Activated CD8-positive, alpha-beta T cell treated with anti-CD3 and anti-CD28 coated beads for 36 hours (primary cell): ENCODE results near the gene GREB1L. TPM values are rescaled to one million over a fixed set of nuclear protein-coding genes. Genes with fewer than 3 reads are reported as not detected.

Experiments
- ATAC-seq: fragments of 200-7000 bp; cut with Tn5 transposase; one replicate; pipeline ENCODE4 v1.10.0; 2021; ENCODE audit warnings: mild to moderate bottlenecking, moderate library complexity
- CTCF ChIA-PET: fragments of 350-600 bp; sonication (Branson Sonifier 250); formaldehyde crosslinking; loops from one replicate; lab custom pipeline; 2021; ENCODE audit warnings: antibody characterized with exemption; lab: Charles Lee
- POLR2A ChIA-PET: fragments of 350-600 bp; sonication (Branson Sonifier 250); formaldehyde crosslinking; loops from one replicate; lab custom pipeline; 2021; ENCODE audit warnings: antibody characterized with exemption; lab: Charles Lee
- DNase-seq: peaks from one replicate; pipeline ENCODE4 v3.0.0-alpha.2; 2020
- H3K27ac Mint-ChIP-seq: one replicate; pipeline ENCODE4 v1.8.0; 2021; ENCODE audit warnings: mild to moderate bottlenecking, mixed read lengths
- H3K27me3 Mint-ChIP-seq: one replicate; pipeline ENCODE4 v1.8.0; 2021; ENCODE audit warnings: mixed read lengths
- H3K36me3 Mint-ChIP-seq: one replicate; pipeline ENCODE4 v1.8.0; 2021; ENCODE audit warnings: low read depth, mixed read lengths
- H3K4me1 Mint-ChIP-seq: one replicate; pipeline ENCODE4 v1.8.0; 2021; ENCODE audit warnings: low read depth, mixed read lengths
- H3K4me3 Mint-ChIP-seq: one replicate; pipeline ENCODE4 v1.8.0; 2021; ENCODE audit warnings: mild to moderate bottlenecking, moderate library complexity, mixed read lengths
- H3K9me3 Mint-ChIP-seq: one replicate; pipeline ENCODE4 v1.8.0; 2021; ENCODE audit warnings: mixed read lengths
- intact Hi-C: fragments of 100-400 bp; cut with micrococcal nuclease; formaldehyde crosslinking; loops from one replicate; pipeline ENCODE4 v1.10.0; 2022
- total RNA-seq, 2 experiments: library from RNA; stranded (reverse); gene quantifications; one replicate each; pipeline ENCODE4 v1.2.3, GENCODE V29; 2021
- TF ChIP-seq, protein P1 (sequence below): fragments of 200-600 bp; IDR thresholded peaks from one replicate; pipeline ENCODE4 v1.8.0; 2022; ENCODE audit warnings: antibody characterized with exemption, mild to moderate bottlenecking

The GREB1L gene
- total RNA-seq, 2 experiments from 2014 or later, result not detected

DNA sequence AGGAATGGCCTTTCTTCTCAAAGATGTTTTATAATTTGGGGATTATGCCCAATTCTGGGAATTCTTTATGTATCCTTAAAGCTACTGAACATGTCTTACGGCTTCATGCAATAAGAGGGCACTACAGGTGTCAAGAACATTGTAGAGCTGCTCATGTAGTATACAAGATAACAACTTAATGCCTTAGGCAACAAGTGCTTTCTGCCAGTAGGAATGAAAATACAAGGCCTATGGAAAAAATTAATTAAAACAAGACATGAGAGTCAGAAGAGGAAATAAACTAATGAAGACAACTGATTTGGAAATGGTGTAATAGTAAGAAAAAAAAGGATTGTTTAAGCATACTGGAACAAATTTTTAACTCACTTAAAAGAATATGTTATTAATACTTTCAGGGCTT is 27.3 kb downstream of the GREB1L start:
- Mint-ChIP-seq H3K4me3 (no peak overlapping the region), H3K27me3 (no peaks in the 10 kb centered on the region), H3K36me3 (no peaks in the 10 kb centered on the region), H3K27ac (no peak overlapping the region), H3K9me3 (no peaks in the 10 kb centered on the region), H3K4me1 (no peaks in the 10 kb centered on the region)
- intact Hi-C loops, result no loop called here
- DNase-seq (no peak), ATAC-seq (no peak)
- CTCF ChIA-PET, result no interaction called here
- POLR2A ChIA-PET, result no interaction called here
- TF ChIP-seq, protein P1, sequence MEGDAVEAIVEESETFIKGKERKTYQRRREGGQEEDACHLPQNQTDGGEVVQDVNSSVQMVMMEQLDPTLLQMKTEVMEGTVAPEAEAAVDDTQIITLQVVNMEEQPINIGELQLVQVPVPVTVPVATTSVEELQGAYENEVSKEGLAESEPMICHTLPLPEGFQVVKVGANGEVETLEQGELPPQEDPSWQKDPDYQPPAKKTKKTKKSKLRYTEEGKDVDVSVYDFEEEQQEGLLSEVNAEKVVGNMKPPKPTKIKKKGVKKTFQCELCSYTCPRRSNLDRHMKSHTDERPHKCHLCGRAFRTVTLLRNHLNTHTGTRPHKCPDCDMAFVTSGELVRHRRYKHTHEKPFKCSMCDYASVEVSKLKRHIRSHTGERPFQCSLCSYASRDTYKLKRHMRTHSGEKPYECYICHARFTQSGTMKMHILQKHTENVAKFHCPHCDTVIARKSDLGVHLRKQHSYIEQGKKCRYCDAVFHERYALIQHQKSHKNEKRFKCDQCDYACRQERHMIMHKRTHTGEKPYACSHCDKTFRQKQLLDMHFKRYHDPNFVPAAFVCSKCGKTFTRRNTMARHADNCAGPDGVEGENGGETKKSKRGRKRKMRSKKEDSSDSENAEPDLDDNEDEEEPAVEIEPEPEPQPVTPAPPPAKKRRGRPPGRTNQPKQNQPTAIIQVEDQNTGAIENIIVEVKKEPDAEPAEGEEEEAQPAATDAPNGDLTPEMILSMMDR, result no peak

DNA sequence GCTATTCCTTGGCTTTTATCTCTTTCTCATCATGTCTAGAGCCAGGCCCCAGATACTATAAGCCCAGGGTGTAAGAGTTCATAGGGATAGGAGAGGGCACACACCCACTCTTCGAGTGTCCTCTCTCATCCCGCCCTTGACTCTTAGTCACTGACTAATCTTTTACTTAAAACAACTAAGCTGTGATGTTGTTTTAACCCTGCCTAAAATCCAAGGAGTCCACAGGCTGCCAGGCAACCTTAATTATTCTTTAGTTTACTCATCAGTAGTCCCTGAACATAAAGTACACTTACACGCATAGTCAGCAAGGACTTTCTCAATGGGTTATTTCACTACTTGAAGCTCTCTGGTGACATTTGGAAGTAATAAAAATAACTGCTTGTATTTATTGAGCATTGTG is 28.4 kb downstream of the GREB1L start:
- DNase-seq, result no peak
- Mint-ChIP-seq H3K9me3 (no peaks in the 10 kb centered on the region), H3K27me3 (no peaks in the 10 kb centered on the region), H3K36me3 (no peaks in the 10 kb centered on the region), H3K4me1 (no peaks in the 10 kb centered on the region), H3K27ac (no peak overlapping the region), H3K4me3 (no peak overlapping the region)
- TF ChIP-seq, protein P1, result no peak
- POLR2A ChIA-PET, result no interaction called here
- intact Hi-C loops, result no loop called here
- CTCF ChIA-PET, result no interaction called here
- ATAC-seq, result no peak

DNA sequence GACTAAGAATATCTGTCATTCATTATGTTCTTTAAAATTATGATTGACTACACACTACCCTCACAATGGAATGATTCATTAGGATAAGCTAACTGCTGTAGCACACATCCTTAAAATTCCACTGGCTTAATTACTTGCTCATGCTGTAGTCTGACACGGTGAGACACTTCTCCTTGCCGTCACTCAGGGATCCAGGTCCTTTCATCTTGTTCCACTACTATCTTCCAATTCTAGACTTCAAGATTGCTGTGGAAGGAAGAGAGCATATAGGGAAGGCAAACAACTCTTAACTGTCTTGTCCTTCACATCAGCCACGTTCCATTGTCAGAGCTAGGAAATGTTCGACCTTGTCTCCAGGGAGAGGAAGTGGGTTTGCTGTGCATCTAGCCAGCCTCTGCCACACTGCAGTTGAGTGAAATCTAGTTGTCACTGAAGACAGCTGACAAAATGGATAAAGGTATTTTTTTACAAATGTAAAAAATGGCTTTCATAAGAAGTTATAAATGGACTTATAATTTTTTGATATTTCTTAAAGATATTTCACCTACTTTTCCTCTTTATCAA is 30.1 kb downstream of the GREB1L start:
- DNase-seq (no peak), ATAC-seq (no peak)
- Mint-ChIP-seq H3K36me3 (no peaks in the 10 kb centered on the region), H3K27me3 (no peaks in the 10 kb centered on the region), H3K27ac (no peak overlapping the region), H3K4me1 (no peaks in the 10 kb centered on the region), H3K9me3 (no peaks in the 10 kb centered on the region), H3K4me3 (no peak overlapping the region)
- CTCF ChIA-PET, result no interaction called here
- TF ChIP-seq, protein P1, result no peak
- intact Hi-C loops, result no loop called here
- POLR2A ChIA-PET, result no interaction called here

GRCh38 chr18:21273568-21273967 is 31.5 kb downstream of the GREB1L start:
- DNase-seq (no peak), ATAC-seq (no peak)
- Mint-ChIP-seq H3K27ac (no peak overlapping the region), H3K36me3 (no peaks in the 10 kb centered on the region), H3K9me3 (no peaks in the 10 kb centered on the region), H3K27me3 (peaks cover 3% of the 10 kb centered on the region), H3K4me1 (no peaks in the 10 kb centered on the region), H3K4me3 (no peak overlapping the region)
- TF ChIP-seq, protein P1, result no peak
- CTCF ChIA-PET, result no interaction called here
- POLR2A ChIA-PET, result no interaction called here
- intact Hi-C loops, result no loop called here

DNA sequence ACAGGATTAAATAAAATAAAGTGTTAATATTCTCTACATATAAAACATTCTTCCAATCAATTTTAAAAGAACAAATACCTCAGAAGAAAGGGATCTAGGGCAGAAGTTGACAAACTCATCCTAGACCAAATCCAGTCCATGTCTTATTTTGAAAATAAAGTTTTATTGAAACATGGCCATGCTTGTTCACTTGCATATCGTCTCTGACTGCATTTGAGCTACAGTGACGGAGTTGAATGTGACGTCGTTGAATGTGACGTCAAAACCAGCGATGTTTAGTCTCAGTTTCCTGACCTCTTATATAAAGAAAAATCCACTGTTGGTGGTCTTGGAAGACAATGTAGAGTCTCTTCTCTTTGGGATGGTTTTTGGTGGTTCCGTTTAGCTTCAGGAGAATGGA is 33.6 kb downstream of the GREB1L start:
- Mint-ChIP-seq H3K4me3 (no peak overlapping the region), H3K27me3 (peaks cover 3% of the 10 kb centered on the region), H3K9me3 (no peaks in the 10 kb centered on the region), H3K36me3 (no peaks in the 10 kb centered on the region), H3K27ac (no peak overlapping the region), H3K4me1 (no peaks in the 10 kb centered on the region)
- ChIA-PET POLR2A (no interaction called here), CTCF (no interaction called here)
- TF ChIP-seq, protein P1, result no peak
- ATAC-seq, result no peak
- intact Hi-C loops, result no loop called here
- no peak for DNase-seq
